K562 (cell line): ENCODE results near the gene PRKCQ. TPM values are rescaled to one million over a fixed set of nuclear protein-coding genes. Genes with fewer than 3 reads are reported as not detected.
A peak's percentile ranks its signal among the peaks of the same experiment; 100 is the strongest.

Experiments used
- ATAC-seq: fragments of 200-7000 bp; cut with Tn5 transposase; 3 replicates; pipeline ENCODE4 v1.9.1; 2020; ENCODE audit warnings: moderate library complexity
- BruUV-seq: library from RNA; stranded (reverse); fragments of 400-500 nt; replicated peaks from 2 replicates; lab custom pipeline; 2021; lab: Mats Ljungman, UMichigan
- CTCF ChIA-PET: fragments of 300-600 bp; formaldehyde crosslinking; extraction: SDS; loops from one replicate; lab custom pipeline; 2021; ENCODE audit warnings: low intra/inter-chr PET ratio; lab: Yijun Ruan, JAX
- POLR2A ChIA-PET: fragments of 300-600, 350-650 bp; sonication (Branson Sonifier 250); formaldehyde crosslinking; extraction: SDS; loops from one replicate; lab custom pipeline; 2021; ENCODE audit warnings: antibody characterized with exemption, inconsistent platforms; lab: Yijun Ruan, JAX
- DNase-seq, 4 experiments: peaks; one replicate each; pipeline versions ENCODE4 v3.0.0 to v3.0.0-alpha.2; 2011 to 2018; ENCODE audit warnings: low spot score in 3 of 4, mixed read lengths in 3 of 4; ENCODE audit errors: extremely low read depth in 1 of 4
- FAIRE-seq: peaks from 2 replicates; lab custom pipeline; 2011; peaks lifted over from hg19 to GRCh38; lab: Jason Lieb, UNC
- H2AFZ ChIP-seq: 2 replicates; pipeline ENCODE4 v1.6.0; 2011; ENCODE audit warnings: low read depth, low read length, control low read depth, inconsistent platforms
- H3K27ac ChIP-seq: fragments of 200-600 bp; 3 replicates; pipeline ENCODE4 v1.8.0; 2011; ENCODE audit warnings: low read depth, mild to moderate bottlenecking, control low read depth, inconsistent platforms, low read length, moderate library complexity, mixed read lengths; ENCODE audit errors: extremely low read depth
- H3K27me3 ChIP-seq, 2 experiments: fragments of 300-600 bp in 1 of 2; 2 replicates in 1 of 2; 3 replicates in 1 of 2; pipeline versions ENCODE4 v1.6.0 to v1.8.0; 2011; ENCODE audit warnings: inconsistent platforms in 2 of 2, low read length in 2 of 2, mild to moderate bottlenecking in 1 of 2, mixed read lengths in 1 of 2, moderate library complexity in 1 of 2; ENCODE audit not compliant: control insufficient read depth in 2 of 2, insufficient read depth in 2 of 2
- H3K36me3 ChIP-seq: fragments of 300-600 bp; 3 replicates; pipeline ENCODE4 v1.8.0; 2011; ENCODE audit warnings: mild to moderate bottlenecking, low read length, inconsistent platforms; ENCODE audit not compliant: control insufficient read depth, insufficient read depth
- H3K4me1 ChIP-seq, 2 experiments: fragments of 200-600 bp in 1 of 2; replicated peaks in 1 of 2; 2 replicates in 1 of 2; 3 replicates in 1 of 2; pipeline versions ENCODE4 v1.5.1 to v1.8.0; 2011; ENCODE audit warnings: inconsistent platforms in 2 of 2, low read length in 2 of 2, mild to moderate bottlenecking in 1 of 2, mixed read lengths in 1 of 2, moderate library complexity in 1 of 2; ENCODE audit not compliant: control insufficient read depth in 2 of 2, insufficient read depth in 2 of 2
- H3K4me2 ChIP-seq: 2 replicates; pipeline ENCODE4 v1.6.1; 2011; ENCODE audit warnings: low read length, control low read depth, inconsistent platforms, mixed read lengths; ENCODE audit not compliant: insufficient read depth
- H3K4me3 ChIP-seq: fragments of 200-600 bp; sonication (generic), shearing (Covaris generic); 2 replicates; pipeline ENCODE4 v1.5.1; 2016; ENCODE audit warnings: control low read depth, inconsistent platforms
- H3K79me2 ChIP-seq: fragments of 200-600 bp; 3 replicates; pipeline ENCODE4 v1.8.0; 2011; ENCODE audit warnings: low read length, inconsistent platforms; ENCODE audit not compliant: control insufficient read depth, insufficient read depth
- H3K9ac ChIP-seq, 2 experiments: 2 replicates each; pipeline versions ENCODE4 v1.6.0 to v1.6.1; 2011; ENCODE audit warnings: low read depth in 2 of 2, low read length in 2 of 2, control low read depth in 1 of 2, inconsistent platforms in 1 of 2, mild to moderate bottlenecking in 1 of 2, mixed read lengths in 1 of 2; ENCODE audit not compliant: insufficient read depth in 1 of 2
- H3K9me1 ChIP-seq: one replicate; pipeline ENCODE4 v1.6.0; 2011; ENCODE audit warnings: inconsistent platforms, mild to moderate bottlenecking, low read length, moderate library complexity; ENCODE audit not compliant: control insufficient read depth, insufficient read depth
- H3K9me3 ChIP-seq: replicated peaks from 2 replicates; pipeline ENCODE4 v1.5.1; 2011; ENCODE audit warnings: low read depth, low read length, inconsistent platforms; ENCODE audit not compliant: control insufficient read depth, insufficient read depth
- H4K20me1 ChIP-seq: replicated peaks from 2 replicates; pipeline ENCODE4 v1.6.1; 2011; ENCODE audit warnings: low read length, inconsistent platforms, mixed read lengths; ENCODE audit not compliant: control insufficient read depth, insufficient read depth
- ATF7 ChIP-seq: fragments of 450-650 bp; IDR thresholded peaks from 2 replicates; pipeline ENCODE4 v1.7.1; 2014; ENCODE audit warnings: mild to moderate bottlenecking, moderate library complexity
- CBX1 ChIP-seq: sonication (generic); IDR thresholded peaks from 2 replicates; pipeline ENCODE4 v1.6.1; 2016; ENCODE audit warnings: antibody characterized with exemption, low read depth, mild to moderate bottlenecking
- CEBPG ChIP-seq, 3 experiments: fragments of 200-800 bp in 1 of 3; sonication (Bioruptor generic) in 1 of 3; sonication (generic) in 1 of 3; formaldehyde crosslinking in 1 of 3; IDR thresholded peaks in 2 of 3; conservative IDR thresholded peaks in 1 of 3; 2 replicates each; pipeline versions ENCODE4 v1.6.1 to v1.8.0; 2016 to 2022; ENCODE audit warnings: missing compliant biosample characterization in 2 of 3, missing genetic modification characterization in 2 of 3, mild to moderate bottlenecking in 1 of 3, missing genetic modification reagents in 1 of 3
- CGGBP1 ChIP-seq: fragments of 250-450 bp; sonication (Bioruptor Pico); IDR thresholded peaks from 2 replicates; pipeline ENCODE4 v1.9.0; 2021; ENCODE audit warnings: mild to moderate bottlenecking
- CREBBP ChIP-seq: IDR thresholded peaks from one replicate; pipeline ENCODE4 v1.6.1; 2012; ENCODE audit warnings: low read depth, mild to moderate bottlenecking, control low read depth, inconsistent platforms, low read length
- FOXA1 ChIP-seq: fragments of 450-650 bp; IDR thresholded peaks from 2 replicates; pipeline ENCODE4 v1.6.1; 2016; ENCODE audit warnings: mild to moderate bottlenecking, borderline replicate concordance
- HDAC1 ChIP-seq, 2 experiments: fragments of 450-650 bp; IDR thresholded peaks; 2 replicates each; pipeline ENCODE4 v1.6.1; 2016 to 2017; ENCODE audit warnings: inconsistent platforms in 1 of 2, mild to moderate bottlenecking in 1 of 2, moderate library complexity in 1 of 2
- HINFP ChIP-seq: fragments of 450-650 bp; conservative IDR thresholded peaks from 2 replicates; pipeline ENCODE4 v1.6.1; 2016; ENCODE audit warnings: missing genetic modification characterization, low read depth, mild to moderate bottlenecking, control low read depth, missing compliant biosample characterization
- NFE2L1 ChIP-seq: fragments of 450-650 bp; IDR thresholded peaks from 2 replicates; pipeline ENCODE4 v1.6.1; 2016; ENCODE audit warnings: missing genetic modification characterization, low read depth, mild to moderate bottlenecking, missing compliant biosample characterization, moderate library complexity, borderline replicate concordance
- ZNF511 ChIP-seq: sonication (generic); formaldehyde crosslinking; IDR thresholded peaks from 2 replicates; pipeline ENCODE4 v1.8.0; 2022; ENCODE audit warnings: mild to moderate bottlenecking, missing genetic modification reagents
- ZNF551 ChIP-seq: fragments of 250-450 bp; sonication (Bioruptor Pico); IDR thresholded peaks from 2 replicates; pipeline ENCODE4 v1.5.0; 2021; ENCODE audit warnings: mild to moderate bottlenecking, moderate library complexity
- ZNF561 ChIP-seq: fragments of 450-650 bp; formaldehyde crosslinking; conservative IDR thresholded peaks from 2 replicates; pipeline ENCODE4 v1.4.0; 2020; ENCODE audit warnings: mild to moderate bottlenecking, moderate library complexity
- ZNF778 ChIP-seq: fragments of 450-650 bp; formaldehyde crosslinking; IDR thresholded peaks from 2 replicates; pipeline ENCODE4 v1.4.0; 2020; ENCODE audit warnings: mild to moderate bottlenecking, moderate library complexity
- WGBS: fragments of 100-300 bp; shearing (Covaris generic); methylation state at CpG from one replicate; pipeline ENCODE4 v1.1.6; 2016; ENCODE audit warnings: low coverage, mixed read lengths; ENCODE audit not compliant: insufficient coverage; ENCODE audit errors: missing lambda C conversion rate; 5-methylcytosine and 5-hydroxymethylcytosine counted together
- in situ Hi-C: fragments of 300-500 bp; cut with MboI; formaldehyde crosslinking; loops from 4 replicates; pipeline ENCODE4 v1.15.0; 2018; ENCODE audit warnings: inconsistent platforms, mixed read lengths
- intact Hi-C: fragments of 100-400 bp; cut with micrococcal nuclease; formaldehyde crosslinking; loops from 2 replicates; pipeline ENCODE4 v1.14.2; 2022
- polyA plus RNA-seq, 8 experiments: library from polyadenylated mRNA; depleted of rRNA in 4 of 8; stranded (reverse) in 5 of 8; unstranded in 3 of 8; fragments of >200 nt; fragmentation: Nextera tagmentation in 2 of 8; fragmentation: Illumina TruSeq in 1 of 8; extraction: Ambion mirVana in 2 of 8; extraction: Trizol in 1 of 8; gene quantifications; 2 replicates each; pipeline versions ENCODE4 v1.2.1 to v1.2.3, GENCODE V29; 2011 to 2014; ENCODE audit warnings: inconsistent platforms in 1 of 8, missing spikeins in 1 of 8
- total RNA-seq, 7 experiments: library from RNA; depleted of rRNA in 6 of 7; stranded (reverse); fragments of >200 nt in 6 of 7; fragmentation: Illumina TruSeq in 2 of 7; extraction: Trizol in 2 of 7; gene quantifications; 2 replicates each; pipeline versions ENCODE4 v1.2.1 to v1.2.3, GENCODE V29; 2011 to 2021; ENCODE audit warnings: low replicate concordance in 1 of 7
- TF ChIP-seq, protein P1 (sequence below), 2 experiments: fragments of 450-650 bp in 1 of 2; sonication (generic) in 1 of 2; formaldehyde crosslinking in 1 of 2; IDR thresholded peaks in 1 of 2; conservative IDR thresholded peaks in 1 of 2; 2 replicates each; pipeline versions ENCODE4 v1.6.1 to v1.8.1; 2016 to 2023; ENCODE audit warnings: mild to moderate bottlenecking in 2 of 2, moderate library complexity in 2 of 2, inconsistent platforms in 1 of 2, missing genetic modification reagents in 1 of 2

Gene PRKCQ
- total and polyA plus RNA-seq, 9 of the 15 experiments (the other 6 are each of a cell fraction or from before 2014, with no cell fraction given), result 4.4 to 23.3 (median 14.6) TPM

DNA sequence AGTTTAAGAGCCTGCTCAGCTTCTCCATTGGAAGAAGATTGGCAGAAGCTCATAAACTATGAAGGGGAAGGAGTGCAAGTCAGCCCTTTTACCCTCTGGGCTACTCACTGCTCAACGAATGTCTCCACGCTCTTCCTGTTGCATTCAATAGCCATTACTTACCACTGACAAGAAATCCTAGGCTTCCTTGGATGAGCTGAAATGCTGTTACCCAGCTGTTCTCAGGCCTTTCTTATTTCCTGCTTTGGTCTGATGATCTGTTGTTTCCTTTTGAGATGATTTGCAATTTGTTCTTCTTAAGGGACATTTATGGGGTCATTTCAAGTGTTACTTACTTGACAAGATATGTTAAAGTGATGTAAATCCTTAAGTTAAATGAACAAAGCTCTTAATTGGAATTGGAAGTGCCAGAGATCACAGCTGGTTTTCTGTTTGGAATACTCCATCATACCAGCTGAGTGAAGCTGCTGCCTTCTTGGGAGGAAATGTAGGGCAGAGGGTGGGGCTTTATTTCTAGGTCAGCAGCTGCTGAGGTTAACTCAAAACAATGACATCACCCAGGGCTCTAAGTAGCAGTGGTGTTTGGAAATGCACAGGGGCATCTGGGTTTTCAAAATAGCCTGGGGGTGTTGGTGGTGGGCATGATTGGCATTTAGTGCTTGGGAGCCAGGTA, 170.0 kb downstream of the PRKCQ start:
- H3K9me1 ChIP-seq, result no peaks in the 10 kb centered on the region
- no peak overlapping the region for H3K4me2 ChIP-seq
- H2AFZ ChIP-seq, result no peak overlapping the region
- no TSS peak for BruUV-seq
- H3K36me3 ChIP-seq, result no peaks in the 10 kb centered on the region
- DNase-seq, result no peak
- 6% methylated on average over 2 of the region's 2 CpGs for WGBS
- no peaks in the 10 kb centered on the region; the same call in 1 of the 2 replicates for H3K9me3 ChIP-seq
- no peak for ATAC-seq
- no peaks in the 10 kb centered on the region for H3K4me1 ChIP-seq
- FAIRE-seq, result no peak
- ChIA-PET CTCF (no interaction called here), POLR2A (interaction anchor here (0.5 to 1.1 kb wide), 2 partner anchors 250 to 1151 kb away, joined by 3 read pairs; no protein-coding TSS in a partner anchor)
- H3K27me3 ChIP-seq, result peaks cover 6 to 20% of the 10 kb centered on the region in 2 experiments
- intact Hi-C loops, result no loop called here
- no peak overlapping the region for H3K9ac ChIP-seq
- no peaks in the 10 kb centered on the region for H4K20me1 ChIP-seq
- H3K4me3 ChIP-seq, result no peak overlapping the region
- TF ChIP-seq CREBBP (no peak), ZNF561 (no peak), ZNF551 (CRISPR knock-in tag) (no peak), ATF7 (peak; percentile 36; the same call in 1 of the 2 replicates), CBX1 (no peak), NFE2L1 (tag) (no peak), ZNF778 (no peak), HINFP (tag) (no peak), HDAC1 (IDR thresholded peaks at IDR 0.05) (no peak), CGGBP1 (CRISPR knock-in tag) (no peak), CEBPG (CRISPR knock-in tag; IDR thresholded peaks at IDR 0.05) (no peak), CEBPG (tag; conservative IDR thresholded peaks at IDR 0.05 in 1 of 2, IDR thresholded peaks at IDR 0.05 in 1 of 2) (no peak), ZNF511 (no peak), FOXA1 (no peak)
- TF ChIP-seq, protein P1, sequence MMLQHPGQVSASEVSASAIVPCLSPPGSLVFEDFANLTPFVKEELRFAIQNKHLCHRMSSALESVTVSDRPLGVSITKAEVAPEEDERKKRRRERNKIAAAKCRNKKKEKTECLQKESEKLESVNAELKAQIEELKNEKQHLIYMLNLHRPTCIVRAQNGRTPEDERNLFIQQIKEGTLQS (IDR thresholded peaks at IDR 0.05), result peak; percentile 56; the same call in 1 of the 2 replicates
- TF ChIP-seq, protein P1 (CRISPR knock-in tag; conservative IDR thresholded peaks at IDR 0.05), result no peak
- in situ Hi-C loops, result no loop called here
- no peaks in the 10 kb centered on the region for H3K79me2 ChIP-seq
- H3K27ac ChIP-seq, result no peak overlapping the region
